Lung (tissue), 12 donors: ENCODE results near the gene ADGRF1. TPM values are rescaled to one million over a fixed set of nuclear protein-coding genes. Genes with fewer than 3 reads are reported as not detected.
A peak's percentile ranks its signal among the peaks of the same experiment; 100 is the strongest.

ENCODE experiments used
- ATAC-seq: fragments of 200-7000 bp; cut with Tn5 transposase; one replicate; pipeline ENCODE4 v1.9.1; 2020; ENCODE audit warnings: moderate number of reproducible peaks; ENCODE audit not compliant: insufficient read depth, low FRiP score
- DNase-seq, 3 donors: peaks; one replicate each; pipeline ENCODE4 v3.0.0-alpha.2; 2013 to 2017
- H3K27ac ChIP-seq, 2 donors: one replicate each; pipeline ENCODE4 v1.5.1; 2013; ENCODE audit warnings: mild to moderate bottlenecking in 2 of 2, moderate library complexity in 2 of 2, control low read depth in 1 of 2, inconsistent platforms in 1 of 2, low read depth in 1 of 2, low read length in 1 of 2
- H3K27me3 ChIP-seq, 3 donors: one replicate each; pipeline ENCODE4 v1.5.1; 2013; ENCODE audit warnings: low read length in 2 of 3; ENCODE audit not compliant: control insufficient read depth in 3 of 3, insufficient read depth in 3 of 3
- H3K36me3 ChIP-seq, 4 donors: one replicate each; pipeline ENCODE4 v1.5.1; 2013; ENCODE audit warnings: low read length in 4 of 4, mild to moderate bottlenecking in 1 of 4, moderate library complexity in 1 of 4; ENCODE audit not compliant: control insufficient read depth in 4 of 4, insufficient read depth in 4 of 4
- H3K4me1 ChIP-seq, 5 donors: one replicate each; pipeline ENCODE4 v1.5.1; 2013; ENCODE audit warnings: low read length in 5 of 5, mild to moderate bottlenecking in 2 of 5, moderate library complexity in 1 of 5; ENCODE audit not compliant: control insufficient read depth in 5 of 5, insufficient read depth in 5 of 5
- H3K4me3 ChIP-seq: one replicate; pipeline ENCODE4 v1.5.1; 2013; ENCODE audit warnings: mild to moderate bottlenecking, control low read depth, moderate library complexity
- H3K9ac ChIP-seq, 2 donors: one replicate each; pipeline ENCODE4 v1.5.1; 2013; ENCODE audit warnings: low read length in 2 of 2, control low read depth in 1 of 2; ENCODE audit not compliant: insufficient read depth in 1 of 2
- H3K9me3 ChIP-seq, 4 donors: one replicate each; pipeline ENCODE4 v1.5.1; 2013; ENCODE audit warnings: low read length in 3 of 4, mild to moderate bottlenecking in 1 of 4, moderate library complexity in 1 of 4; ENCODE audit not compliant: control insufficient read depth in 4 of 4, insufficient read depth in 3 of 4
- WGBS, 2 donors: extraction: QIAGEN DNeasy Blood & Tissue Kit; methylation state at CpG; one replicate each; pipeline ENCODE4 v1.1.7; 2013; 5-methylcytosine and 5-hydroxymethylcytosine counted together
- polyA plus RNA-seq, 2 donors: library from polyadenylated mRNA; stranded (reverse); fragments of 200-250 nt; gene quantifications; one replicate each; pipeline ENCODE4 v1.2.1, GENCODE V29; 2013
- total RNA-seq, 2 donors: library from RNA; depleted of rRNA in 1 of 2; stranded (reverse); fragments of >200 nt in 1 of 2; gene quantifications; one replicate each; pipeline ENCODE4 v1.2.1, GENCODE V29; 2014 to 2021
- TF ChIP-seq, protein P1 (sequence below): IDR thresholded peaks from 2 replicates; pipeline ENCODE4 v1.5.1; 2012; ENCODE audit warnings: mild to moderate bottlenecking; ENCODE audit errors: control extremely low read depth, extremely low read depth
- donor health status: control.
- donor health status: control.
- donor health status: Bipolar disorder and iron deficiency.
- donor health status: healthy.
- donor health status: DM: yes; HTN: yes; CAD: no.

The ADGRF1 gene
- total and polyA plus RNA-seq, 4 donors = 4.0 to 23.3 (median 12.6) TPM

DNA sequence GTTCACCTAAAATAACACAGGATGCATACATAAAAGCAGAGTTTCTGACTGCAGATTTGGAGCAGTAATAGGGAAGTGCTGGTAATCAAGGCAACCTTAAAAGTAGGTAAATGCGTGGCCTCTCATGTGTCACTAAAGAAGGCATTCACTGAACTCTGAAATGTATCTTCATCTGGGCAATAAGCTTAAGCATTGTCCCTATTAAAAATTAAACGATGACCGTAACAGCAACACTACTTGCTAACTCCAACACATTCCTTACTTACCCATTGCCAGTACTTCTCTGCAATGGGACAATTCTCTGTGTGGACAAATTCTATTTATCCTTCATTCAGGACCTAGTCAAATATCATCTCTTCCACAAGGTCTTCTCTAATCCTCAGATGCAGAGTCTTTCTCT lies 19.9 kb downstream of the ADGRF1 start:
- Histone ChIP-seq H3K36me3 (no peaks in the 10 kb centered on the region), H3K27ac (no peak overlapping the region), H3K9ac (no peak overlapping the region), H3K27me3 (no peaks in the 10 kb centered on the region), H3K9me3 (no peaks in the 10 kb centered on the region), H3K4me3 (no peak overlapping the region), H3K4me1 (no peaks in the 10 kb centered on the region)
- WGBS, 2 donors = 96 to 99% methylated on average over 3 of the region's 3 CpGs
- ATAC-seq = no peak
- TF ChIP-seq, protein P1, sequence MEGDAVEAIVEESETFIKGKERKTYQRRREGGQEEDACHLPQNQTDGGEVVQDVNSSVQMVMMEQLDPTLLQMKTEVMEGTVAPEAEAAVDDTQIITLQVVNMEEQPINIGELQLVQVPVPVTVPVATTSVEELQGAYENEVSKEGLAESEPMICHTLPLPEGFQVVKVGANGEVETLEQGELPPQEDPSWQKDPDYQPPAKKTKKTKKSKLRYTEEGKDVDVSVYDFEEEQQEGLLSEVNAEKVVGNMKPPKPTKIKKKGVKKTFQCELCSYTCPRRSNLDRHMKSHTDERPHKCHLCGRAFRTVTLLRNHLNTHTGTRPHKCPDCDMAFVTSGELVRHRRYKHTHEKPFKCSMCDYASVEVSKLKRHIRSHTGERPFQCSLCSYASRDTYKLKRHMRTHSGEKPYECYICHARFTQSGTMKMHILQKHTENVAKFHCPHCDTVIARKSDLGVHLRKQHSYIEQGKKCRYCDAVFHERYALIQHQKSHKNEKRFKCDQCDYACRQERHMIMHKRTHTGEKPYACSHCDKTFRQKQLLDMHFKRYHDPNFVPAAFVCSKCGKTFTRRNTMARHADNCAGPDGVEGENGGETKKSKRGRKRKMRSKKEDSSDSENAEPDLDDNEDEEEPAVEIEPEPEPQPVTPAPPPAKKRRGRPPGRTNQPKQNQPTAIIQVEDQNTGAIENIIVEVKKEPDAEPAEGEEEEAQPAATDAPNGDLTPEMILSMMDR = no peak
- DNase-seq = no peak

DNA sequence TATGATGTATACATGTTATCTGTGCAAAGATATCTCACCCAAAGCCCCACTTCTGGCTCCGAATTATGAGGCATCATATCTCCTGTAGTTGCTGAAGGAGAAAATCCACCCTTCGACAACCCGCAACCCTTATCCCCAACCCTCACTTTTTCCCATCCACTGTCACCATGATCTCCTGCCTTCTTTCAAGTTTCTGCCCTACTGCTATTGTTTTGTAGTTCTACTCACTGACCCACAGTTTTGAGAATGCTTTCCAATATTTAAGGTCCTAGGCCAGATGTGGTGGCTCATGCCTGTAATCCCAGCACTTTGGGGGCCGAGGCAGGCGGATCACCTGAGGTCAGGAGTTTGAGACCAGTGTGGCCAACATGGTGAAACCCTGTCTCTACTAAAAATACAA lies 22.2 kb downstream of the ADGRF1 start:
- Histone ChIP-seq H3K4me3 (no peak overlapping the region), H3K9ac (no peak overlapping the region), H3K36me3 (no peaks in the 10 kb centered on the region), H3K27ac (no peak overlapping the region), H3K9me3 (no peaks in the 10 kb centered on the region), H3K27me3 (no peaks in the 10 kb centered on the region), H3K4me1 (peaks cover 0 to 8% (median 3%) of the 10 kb centered on the region in 5 donors)
- TF ChIP-seq, protein P1 = no peak
- DNase-seq = no peak
- ATAC-seq = no peak
- WGBS, 2 donors = 94 to 97% methylated on average over 5 of the region's 5 CpGs

DNA sequence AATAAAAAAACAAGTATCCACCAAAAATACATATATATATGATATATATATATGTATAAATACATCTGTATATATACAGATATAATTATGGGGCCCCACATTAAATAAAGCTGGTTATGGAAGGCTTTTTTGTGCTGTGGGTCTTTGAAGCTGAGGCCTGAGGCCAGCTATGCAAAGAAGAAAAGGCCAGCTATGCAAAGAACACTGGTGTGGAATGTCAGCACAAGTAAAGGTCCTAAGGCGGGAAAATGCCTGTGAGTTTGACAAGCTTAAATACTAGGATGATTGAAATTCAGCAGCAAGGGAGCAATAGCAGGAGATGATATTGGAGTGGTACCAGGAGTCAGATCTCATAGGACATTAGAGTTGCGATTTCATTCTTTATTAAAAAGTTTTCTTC lies 25.2 kb downstream of the ADGRF1 start:
- ATAC-seq (no peak), DNase-seq (no peak)
- Histone ChIP-seq H3K36me3 (no peaks in the 10 kb centered on the region), H3K27me3 (no peaks in the 10 kb centered on the region), H3K27ac (no peak overlapping the region), H3K9me3 (no peaks in the 10 kb centered on the region), H3K4me3 (no peak overlapping the region), H3K9ac (no peak overlapping the region), H3K4me1 (peaks cover 0 to 8% (median 3%) of the 10 kb centered on the region in 5 donors)
- WGBS, 2 donors = 96 to 97% methylated on average over 2 of the region's 2 CpGs
- TF ChIP-seq, protein P1 = no peak

DNA sequence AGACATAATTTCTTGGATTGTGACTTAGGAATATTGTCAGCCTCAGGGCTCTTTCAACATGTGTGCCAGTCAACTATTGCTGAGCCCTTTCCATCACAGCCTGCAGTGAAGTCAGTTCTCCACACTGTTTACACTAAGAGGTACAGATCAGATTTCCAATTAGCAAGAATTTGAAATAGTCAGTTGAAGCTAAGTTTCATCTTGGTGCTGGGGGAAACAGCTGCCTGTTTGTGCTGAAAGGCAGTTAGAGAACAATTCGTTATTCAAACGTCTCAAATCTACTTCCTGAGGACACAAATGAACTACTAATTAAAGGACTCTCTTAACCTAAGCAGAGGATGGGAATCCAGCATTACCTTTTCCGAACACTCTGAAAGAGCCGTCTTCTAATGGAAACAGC lies 25.9 kb downstream of the ADGRF1 start:
- TF ChIP-seq, protein P1 = no peak
- H3K9ac ChIP-seq = no peak overlapping the region
- H3K27me3 ChIP-seq = no peaks in the 10 kb centered on the region
- H3K27ac ChIP-seq = no peak overlapping the region
- 46 to 53% methylated on average over 4 of the region's 4 CpGs for WGBS, 2 donors
- H3K9me3 ChIP-seq = no peaks in the 10 kb centered on the region
- H3K4me1 ChIP-seq = peaks cover 0 to 8% (median 3%) of the 10 kb centered on the region in 5 donors
- no peak for ATAC-seq
- H3K36me3 ChIP-seq = no peaks in the 10 kb centered on the region
- no peak overlapping the region for H3K4me3 ChIP-seq
- DNase-seq = peak in 2 of 3 donors; percentile 28 to 38
